NCI-H748 (cell line): ENCODE results near the gene PIWIL1.

Experiments
- DNase-seq: peaks from one replicate; lab custom pipeline; 2025; ENCODE audit not compliant: unreplicated experiment; lab: John Stamatoyannopoulos, UW

Gene PIWIL1

GRCh38 chr12:130337488-130338303, at the start of gene PIWIL1:
TSS of gene PIWIL1 (plus strand) at chr12:130337887. CDS start at chr12:130342592, 4,705 bp downstream.
- DNase-seq, result no peak

GRCh38 chr12:130288206-130288605, 49.5 kb upstream of the PIWIL1 start:
- no peak for DNase-seq

GRCh38 chr12:130288691-130289090, 49.0 kb upstream of the PIWIL1 start:
- peak; percentile 23 for DNase-seq

GRCh38 chr12:130290114-130290513, 47.6 kb upstream of the PIWIL1 start:
- no peak for DNase-seq

GRCh38 chr12:130298322-130299021, 39.2 kb upstream of the PIWIL1 start:
- DNase-seq, result no peak

GRCh38 chr12:130299574-130299973, 38.1 kb upstream of the PIWIL1 start:
- DNase-seq, result no peak

GRCh38 chr12:130300090-130300489, 37.6 kb upstream of the PIWIL1 start:
- no peak for DNase-seq

- no peak for DNase-seq
These were observed 36.8 kb upstream of the PIWIL1 start for GRCh38 chr12:130300737-130301535.

- no peak for DNase-seq
These were observed 36.1 kb upstream of the PIWIL1 start for GRCh38 chr12:130301559-130301958.

GRCh38 chr12:130303781-130304180, 33.9 kb upstream of the PIWIL1 start:
- peak; percentile 35 for DNase-seq

- DNase-seq, result no peak
These were observed 29.8 kb upstream of the PIWIL1 start for GRCh38 chr12:130307859-130308258.

GRCh38 chr12:130308393-130308792, 29.3 kb upstream of the PIWIL1 start:
- DNase-seq, result no peak

- no peak for DNase-seq
These were observed 21.4 kb upstream of the PIWIL1 start for GRCh38 chr12:130316251-130316650.

GRCh38 chr12:130320536-130320935, 17.2 kb upstream of the PIWIL1 start:
- no peak for DNase-seq

GRCh38 chr12:130322263-130322662, 15.4 kb upstream of the PIWIL1 start:
- DNase-seq, result no peak

GRCh38 chr12:130330685-130331084, 7.0 kb upstream of the PIWIL1 start:
- DNase-seq, result no peak

GRCh38 chr12:130331146-130331545, 6.5 kb upstream of the PIWIL1 start:
- no peak for DNase-seq

GRCh38 chr12:130333341-130333740, 4.3 kb upstream of the PIWIL1 start:
- no peak for DNase-seq

GRCh38 chr12:130334399-130334798, 3.3 kb upstream of the PIWIL1 start:
- no peak for DNase-seq

GRCh38 chr12:130334937-130335336, 2.8 kb upstream of the PIWIL1 start:
- DNase-seq, result peak; percentile 43
